ENCODE data around the gene TXNL1.

TXNL1 gene

GRCh38 chr18:56661360-56662062 is 23.1 kb upstream of the TXNL1 start:
- no peak overlapping the region for H3K27ac ChIP-seq (ENCODE audit: low read length)
- H3K9ac ChIP-seq (ENCODE audit: low read length): no peak overlapping the region
- H4K20me1 ChIP-seq (ENCODE audit: insufficient read depth, low read length): no peaks in the 10 kb centered on the region
- H3F3A ChIP-seq (ENCODE audit: insufficient read depth, low read length): no peaks in the 10 kb centered on the region
- TF ChIP-seq, protein P1, sequence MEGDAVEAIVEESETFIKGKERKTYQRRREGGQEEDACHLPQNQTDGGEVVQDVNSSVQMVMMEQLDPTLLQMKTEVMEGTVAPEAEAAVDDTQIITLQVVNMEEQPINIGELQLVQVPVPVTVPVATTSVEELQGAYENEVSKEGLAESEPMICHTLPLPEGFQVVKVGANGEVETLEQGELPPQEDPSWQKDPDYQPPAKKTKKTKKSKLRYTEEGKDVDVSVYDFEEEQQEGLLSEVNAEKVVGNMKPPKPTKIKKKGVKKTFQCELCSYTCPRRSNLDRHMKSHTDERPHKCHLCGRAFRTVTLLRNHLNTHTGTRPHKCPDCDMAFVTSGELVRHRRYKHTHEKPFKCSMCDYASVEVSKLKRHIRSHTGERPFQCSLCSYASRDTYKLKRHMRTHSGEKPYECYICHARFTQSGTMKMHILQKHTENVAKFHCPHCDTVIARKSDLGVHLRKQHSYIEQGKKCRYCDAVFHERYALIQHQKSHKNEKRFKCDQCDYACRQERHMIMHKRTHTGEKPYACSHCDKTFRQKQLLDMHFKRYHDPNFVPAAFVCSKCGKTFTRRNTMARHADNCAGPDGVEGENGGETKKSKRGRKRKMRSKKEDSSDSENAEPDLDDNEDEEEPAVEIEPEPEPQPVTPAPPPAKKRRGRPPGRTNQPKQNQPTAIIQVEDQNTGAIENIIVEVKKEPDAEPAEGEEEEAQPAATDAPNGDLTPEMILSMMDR (IDR thresholded peaks at IDR 0.05; ENCODE audit: low read length): no peak
- no peak for TF ChIP-seq EZH2phosphoT487 (IDR thresholded peaks at IDR 0.05; ENCODE audit: low read length)
- TF ChIP-seq EZH2 (optimal IDR thresholded peaks at IDR 0.05; ENCODE audit: low read depth, low read length): no peak
- no peaks in the 10 kb centered on the region for H3K36me3 ChIP-seq (replicated peaks; ENCODE audit: insufficient read depth, low read length)
- H3K27me3 ChIP-seq (replicated peaks; ENCODE audit: insufficient read depth, low read length): no peaks in the 10 kb centered on the region
- peaks cover 77% of the 10 kb centered on the region for H3K79me2 ChIP-seq (ENCODE audit: low read length)
- no peak for DNase-seq
- H3K9me3 ChIP-seq (replicated peaks; ENCODE audit: insufficient read depth, low read length): no peaks in the 10 kb centered on the region
- no peak overlapping the region for H2AFZ ChIP-seq (ENCODE audit: low read length)
- H3K4me3 ChIP-seq (ENCODE audit: low read length): no peak overlapping the region
- no peaks in the 10 kb centered on the region for H3K9me2 ChIP-seq (replicated peaks; ENCODE audit: insufficient read depth, low read length)
- no peak overlapping the region for H3K4me2 ChIP-seq (ENCODE audit: low read depth, low read length)
- H3K4me1 ChIP-seq (ENCODE audit: low read length): no peaks in the 10 kb centered on the region

GRCh38 chr18:56660655-56661054 is 22.3 kb upstream of the TXNL1 start:
- no peak overlapping the region for H3K27ac ChIP-seq (ENCODE audit: low read length)
- H3K4me2 ChIP-seq (ENCODE audit: low read depth, low read length): no peak overlapping the region
- DNase-seq: no peak
- no peaks in the 10 kb centered on the region for H3K9me2 ChIP-seq (replicated peaks; ENCODE audit: insufficient read depth, low read length)
- no peak overlapping the region for H3K4me3 ChIP-seq (ENCODE audit: low read length)
- H3K79me2 ChIP-seq (ENCODE audit: low read length): peaks cover 82% of the 10 kb centered on the region
- H3K36me3 ChIP-seq (replicated peaks; ENCODE audit: insufficient read depth, low read length): no peaks in the 10 kb centered on the region
- H2AFZ ChIP-seq (ENCODE audit: low read length): no peak overlapping the region
- no peaks in the 10 kb centered on the region for H3K9me3 ChIP-seq (replicated peaks; ENCODE audit: insufficient read depth, low read length)
- no peaks in the 10 kb centered on the region for H3F3A ChIP-seq (ENCODE audit: insufficient read depth, low read length)
- no peak overlapping the region for H3K9ac ChIP-seq (ENCODE audit: low read length)
- H3K27me3 ChIP-seq (replicated peaks; ENCODE audit: insufficient read depth, low read length): no peaks in the 10 kb centered on the region
- TF ChIP-seq EZH2 (optimal IDR thresholded peaks at IDR 0.05; ENCODE audit: low read depth, low read length): no peak
- TF ChIP-seq, protein P1 (IDR thresholded peaks at IDR 0.05; ENCODE audit: low read length): no peak
- TF ChIP-seq EZH2phosphoT487 (IDR thresholded peaks at IDR 0.05; ENCODE audit: low read length): no peak
- no peaks in the 10 kb centered on the region for H4K20me1 ChIP-seq (ENCODE audit: insufficient read depth, low read length)
- no peaks in the 10 kb centered on the region for H3K4me1 ChIP-seq (ENCODE audit: low read length)

- Histone ChIP-seq H3K4me1 (ENCODE audit: low read length) (no peaks in the 10 kb centered on the region), H3K9me2 (replicated peaks; ENCODE audit: insufficient read depth, low read length) (no peaks in the 10 kb centered on the region), H3K79me2 (ENCODE audit: low read length) (peaks cover 86% of the 10 kb centered on the region), H3K9ac (ENCODE audit: low read length) (no peak overlapping the region), H3K4me2 (ENCODE audit: low read depth, low read length) (no peak overlapping the region), H2AFZ (ENCODE audit: low read length) (no peak overlapping the region), H3K27me3 (replicated peaks; ENCODE audit: insufficient read depth, low read length) (no peaks in the 10 kb centered on the region), H4K20me1 (ENCODE audit: insufficient read depth, low read length) (no peaks in the 10 kb centered on the region), H3K36me3 (replicated peaks; ENCODE audit: insufficient read depth, low read length) (no peaks in the 10 kb centered on the region), H3F3A (ENCODE audit: insufficient read depth, low read length) (no peaks in the 10 kb centered on the region), H3K27ac (ENCODE audit: low read length) (no peak overlapping the region), H3K9me3 (replicated peaks; ENCODE audit: insufficient read depth, low read length) (no peaks in the 10 kb centered on the region), H3K4me3 (ENCODE audit: low read length) (no peak overlapping the region)
- no peak for DNase-seq
- TF ChIP-seq, protein P1 (IDR thresholded peaks at IDR 0.05; ENCODE audit: low read length): no peak
- no peak for TF ChIP-seq EZH2phosphoT487 (IDR thresholded peaks at IDR 0.05; ENCODE audit: low read length)
- TF ChIP-seq EZH2 (optimal IDR thresholded peaks at IDR 0.05; ENCODE audit: low read depth, low read length): no peak
Measured at GRCh38 chr18:56659111-56659510, 20.7 kb upstream of the TXNL1 start.
